HepG2 (cell line): ENCODE data around the gene NPNT. TPM values are rescaled to one million over a fixed set of nuclear protein-coding genes. Genes with fewer than 3 reads are reported as not detected.

Experiments used
- ATAC-seq: fragments of 200-7000 bp; cut with Tn5 transposase; 3 replicates; pipeline ENCODE4 v1.9.1; 2020; ENCODE audit warnings: mild to moderate bottlenecking, moderate library complexity
- BruUV-seq: library from RNA; stranded (reverse); fragments of 400-500 nt; replicated peaks from 2 replicates; lab custom pipeline; 2021; lab: Mats Ljungman, UMichigan
- CTCF ChIA-PET: fragments of 300-600 bp; formaldehyde crosslinking; extraction: SDS; loops from one replicate; lab custom pipeline; 2021; ENCODE audit warnings: low total read pairs, inconsistent platforms, low intra/inter-chr PET ratio; lab: Yijun Ruan, JAX
- POLR2A ChIA-PET: fragments of 350-600 bp; sonication (Branson Sonifier 250); formaldehyde crosslinking; loops from one replicate; lab custom pipeline; 2020; ENCODE audit warnings: antibody characterized with exemption, inconsistent platforms; lab: Yijun Ruan, JAX
- DNase-seq: peaks from one replicate; pipeline ENCODE4 v3.0.0-alpha.2; 2015; ENCODE audit warnings: low spot score
- FAIRE-seq: peaks from 3 replicates; lab custom pipeline; 2011; peaks lifted over from hg19 to GRCh38; lab: Jason Lieb, UNC
- H2AFZ ChIP-seq: one replicate; pipeline ENCODE4 v1.6.1; 2011; ENCODE audit warnings: low read length, inconsistent platforms
- H3K27ac ChIP-seq: fragments of 300-600 bp; 3 replicates; pipeline ENCODE4 v1.8.0; 2011; ENCODE audit warnings: mixed run types, mild to moderate bottlenecking, mixed read lengths, low read length, inconsistent platforms; ENCODE audit not compliant: insufficient read depth; ENCODE audit errors: extremely low read length
- H3K27me3 ChIP-seq, 2 experiments: fragments of 200-600 bp in 1 of 2; 2 replicates in 1 of 2; 3 replicates in 1 of 2; pipeline versions ENCODE4 v1.6.0 to v1.8.0; 2011; ENCODE audit warnings: low read length in 2 of 2, mild to moderate bottlenecking in 2 of 2, moderate library complexity in 2 of 2, inconsistent platforms in 1 of 2; ENCODE audit not compliant: insufficient read depth in 2 of 2, control insufficient read depth in 1 of 2
- H3K36me3 ChIP-seq, 2 experiments: fragments of 200-600 bp in 1 of 2; replicated peaks in 1 of 2; 2 replicates in 1 of 2; 3 replicates in 1 of 2; pipeline versions ENCODE4 v1.5.1 to v1.8.0; 2011; ENCODE audit warnings: low read length in 2 of 2, inconsistent platforms in 1 of 2; ENCODE audit not compliant: insufficient read depth in 2 of 2, control insufficient read depth in 1 of 2
- H3K4me1 ChIP-seq: 2 replicates; pipeline ENCODE4 v1.5.1; 2012; ENCODE audit warnings: low read length, inconsistent platforms; ENCODE audit not compliant: insufficient read depth
- H3K4me2 ChIP-seq: 2 replicates; pipeline ENCODE4 v1.6.0; 2011; ENCODE audit warnings: low read depth, low read length, inconsistent platforms
- H3K4me3 ChIP-seq, 3 experiments: fragments of 200-600 bp in 1 of 3; sonication (generic), shearing (Covaris generic) in 1 of 3; replicated peaks in 1 of 3; 2 replicates each; pipeline ENCODE4 v1.5.1; 2011 to 2016; ENCODE audit warnings: low read length in 3 of 3, inconsistent platforms in 2 of 3, low read depth in 2 of 3, mild to moderate bottlenecking in 2 of 3, control low read depth in 1 of 3, mixed read lengths in 1 of 3; ENCODE audit not compliant: insufficient read depth in 1 of 3
- H3K79me2 ChIP-seq: one replicate; pipeline ENCODE4 v1.6.1; 2011; ENCODE audit warnings: low read length, inconsistent platforms; ENCODE audit not compliant: insufficient read depth
- H3K9ac ChIP-seq: 2 replicates; pipeline ENCODE4 v1.6.0; 2011; ENCODE audit warnings: mild to moderate bottlenecking, low read depth, low read length, inconsistent platforms; ENCODE audit not compliant: insufficient read depth
- H3K9me3 ChIP-seq: 2 replicates; pipeline ENCODE4 v1.5.1; 2012; ENCODE audit warnings: mild to moderate bottlenecking, low read length
- H4K20me1 ChIP-seq: 2 replicates; pipeline ENCODE4 v1.6.0; 2011; ENCODE audit warnings: inconsistent platforms, mild to moderate bottlenecking, low read length, moderate library complexity; ENCODE audit not compliant: insufficient read depth
- MYC ChIP-seq: sonication (generic); formaldehyde crosslinking; IDR thresholded peaks from 2 replicates; pipeline ENCODE4 v1.9.0; 2021; ENCODE audit warnings: missing genetic modification reagents, borderline replicate concordance
- NFE2L2 ChIP-seq: fragments of 150-350 bp; IDR thresholded peaks from 2 replicates; pipeline ENCODE4 v1.6.1; 2014; ENCODE audit warnings: low read length
- ZBTB39 ChIP-seq: sonication (generic); formaldehyde crosslinking; IDR thresholded peaks from 2 replicates; pipeline ENCODE4 v1.5.0; 2020; ENCODE audit warnings: missing genetic modification reagents
- ZFYVE20 ChIP-seq: sonication (generic); formaldehyde crosslinking; IDR thresholded peaks from 2 replicates; pipeline ENCODE4 v1.8.0; 2023; ENCODE audit warnings: low read depth, mild to moderate bottlenecking, moderate library complexity, missing genetic modification reagents, borderline replicate concordance
- WGBS: methylation state at CpG from one replicate; pipeline ENCODE4 v1.1.6; 2017; ENCODE audit warnings: low lambda C conversion rate; 5-methylcytosine and 5-hydroxymethylcytosine counted together
- in situ Hi-C: cut with HindIII; loops from 2 replicates; pipeline ENCODE4 v1.10.0; 2017; ENCODE audit warnings: low pct_unique_long_range_greater_than_20kb; ENCODE audit not compliant: extremely low pct_ligation_motif_present
- intact Hi-C: fragments of 100-400 bp; cut with micrococcal nuclease; formaldehyde crosslinking; loops from one replicate; pipeline ENCODE4 v1.10.0; 2022; ENCODE audit not compliant: unreplicated experiment
- polyA plus RNA-seq, 8 experiments: library from polyadenylated mRNA; depleted of rRNA in 3 of 8; stranded (reverse) in 7 of 8; unstranded in 1 of 8; fragments of >200 nt; fragmentation: Illumina TruSeq in 4 of 8; extraction: Trizol in 4 of 8; gene quantifications; 2 replicates each; pipeline versions ENCODE4 v1.2.1 to v1.2.3, GENCODE V29; 2011 to 2016; ENCODE audit warnings: low read depth in 4 of 8, missing spikeins in 1 of 8, mixed read lengths in 1 of 8; ENCODE audit not compliant: insufficient read depth in 1 of 8
- total RNA-seq, 5 experiments: library from RNA; depleted of rRNA; stranded (reverse); fragments of >200 nt; fragmentation: Illumina TruSeq; extraction: Trizol; gene quantifications; 2 replicates each; pipeline ENCODE4 v1.2.3, GENCODE V29; 2016; ENCODE audit warnings: low read depth in 1 of 5
- TF ChIP-seq, protein P1 (sequence below): sonication (generic); formaldehyde crosslinking; IDR thresholded peaks from 2 replicates; pipeline ENCODE4 v1.8.1; 2023; ENCODE audit warnings: mild to moderate bottlenecking, inconsistent platforms, moderate library complexity, missing genetic modification reagents, borderline replicate concordance
- TF ChIP-seq, protein P2 (sequence below): sonication (generic); formaldehyde crosslinking; IDR thresholded peaks from 2 replicates; pipeline ENCODE4 v1.4.0; 2020; ENCODE audit warnings: missing genetic modification reagents

Gene NPNT
- total and polyA plus RNA-seq, 2 of the 13 experiments (the other 11 are each of a cell fraction or from before 2014, with no cell fraction given) = 1.1 to 19.1 TPM

GRCh38 chr4:105859233-105859632 is 36.0 kb upstream of the NPNT start:
- no TSS peak for BruUV-seq
- H3K27ac ChIP-seq = no peak overlapping the region
- no peak overlapping the region for H3K4me2 ChIP-seq
- peak; percentile 13 for DNase-seq
- no peak overlapping the region for H3K4me3 ChIP-seq
- intact Hi-C loops = no loop called here
- H3K36me3 ChIP-seq = no peaks in the 10 kb centered on the region
- POLR2A ChIA-PET = no interaction called here
- H3K9me3 ChIP-seq = 0 out of 2 replicates have a peak, but pooled peaks cover 4% of the 10 kb centered on the region
- no peak for ATAC-seq
- H3K9ac ChIP-seq = no peak overlapping the region
- CTCF ChIA-PET = no interaction called here
- WGBS = 16% methylated on average over 1 of the region's 1 CpG
- H3K79me2 ChIP-seq = no peaks in the 10 kb centered on the region
- in situ Hi-C loops = no loop called here
- no peak overlapping the region for H2AFZ ChIP-seq
- H3K4me1 ChIP-seq = no peaks in the 10 kb centered on the region
- TF ChIP-seq MYC (no peak), NFE2L2 (peak; percentile 48)
- TF ChIP-seq, all 625 proteins: peak for 1
- H4K20me1 ChIP-seq = no peaks in the 10 kb centered on the region
- FAIRE-seq = no peak
- no peaks in the 10 kb centered on the region; a peak in 1 of 5 replicates for H3K27me3 ChIP-seq

DNA sequence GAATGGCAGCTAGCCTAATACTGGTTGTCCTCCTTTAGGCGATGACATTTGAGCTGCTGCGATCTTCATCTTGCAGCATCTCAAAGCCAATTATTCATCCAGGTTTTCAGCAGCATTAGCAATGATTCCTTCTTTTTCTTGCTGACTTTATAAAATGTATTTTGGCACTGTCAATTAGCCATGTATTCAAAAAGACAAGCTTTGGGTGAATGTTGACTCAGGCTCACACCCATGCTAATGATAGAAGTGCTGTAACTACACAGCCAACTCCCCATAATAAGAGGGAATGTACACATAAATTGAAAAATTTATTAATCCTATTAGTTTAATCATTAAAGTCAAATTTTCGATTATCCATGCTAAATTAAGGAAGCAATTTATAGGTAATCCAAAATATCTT is 24.3 kb upstream of the NPNT start:
- intact Hi-C loops = no loop called here
- no peak overlapping the region for H3K4me2 ChIP-seq
- H3K4me1 ChIP-seq = no peaks in the 10 kb centered on the region
- H3K4me3 ChIP-seq = no peak overlapping the region
- TF ChIP-seq, protein P1, sequence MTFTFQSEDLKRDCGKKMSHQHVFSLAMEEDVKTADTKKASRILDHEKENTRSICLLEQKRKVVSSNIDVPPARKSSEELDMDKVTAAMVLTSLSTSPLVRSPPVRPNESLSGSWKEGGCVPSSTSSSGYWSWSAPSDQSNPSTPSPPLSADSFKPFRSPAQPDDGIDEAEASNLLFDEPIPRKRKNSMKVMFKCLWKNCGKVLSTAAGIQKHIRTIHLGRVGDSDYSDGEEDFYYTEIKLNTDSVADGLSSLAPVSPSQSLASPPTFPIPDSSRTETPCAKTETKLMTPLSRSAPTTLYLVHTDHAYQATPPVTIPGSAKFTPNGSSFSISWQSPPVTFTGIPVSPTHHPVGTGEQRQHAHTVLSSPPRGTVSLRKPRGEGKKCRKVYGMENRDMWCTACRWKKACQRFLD (CRISPR knock-in tag) = no peak
- TF ChIP-seq ZFYVE20 (CRISPR knock-in tag) (no peak), ZBTB39 (CRISPR knock-in tag) (no peak)
- TF ChIP-seq, protein P2, sequence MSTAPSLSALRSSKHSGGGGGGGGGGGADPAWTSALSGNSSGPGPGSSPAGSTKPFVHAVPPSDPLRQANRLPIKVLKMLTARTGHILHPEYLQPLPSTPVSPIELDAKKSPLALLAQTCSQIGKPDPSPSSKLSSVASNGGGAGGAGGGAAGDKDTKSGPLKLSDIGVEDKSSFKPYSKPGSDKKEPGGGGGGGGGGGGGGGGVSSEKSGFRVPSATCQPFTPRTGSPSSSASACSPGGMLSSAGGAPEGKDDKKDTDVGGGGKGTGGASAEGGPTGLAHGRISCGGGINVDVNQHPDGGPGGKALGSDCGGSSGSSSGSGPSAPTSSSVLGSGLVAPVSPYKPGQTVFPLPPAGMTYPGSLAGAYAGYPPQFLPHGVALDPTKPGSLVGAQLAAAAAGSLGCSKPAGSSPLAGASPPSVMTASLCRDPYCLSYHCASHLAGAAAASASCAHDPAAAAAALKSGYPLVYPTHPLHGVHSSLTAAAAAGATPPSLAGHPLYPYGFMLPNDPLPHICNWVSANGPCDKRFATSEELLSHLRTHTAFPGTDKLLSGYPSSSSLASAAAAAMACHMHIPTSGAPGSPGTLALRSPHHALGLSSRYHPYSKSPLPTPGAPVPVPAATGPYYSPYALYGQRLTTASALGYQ (CRISPR knock-in tag) = no peak
- no peaks in the 10 kb centered on the region for H3K79me2 ChIP-seq
- H3K27me3 ChIP-seq = no peaks in the 10 kb centered on the region
- no peak overlapping the region for H3K9ac ChIP-seq
- H4K20me1 ChIP-seq = no peaks in the 10 kb centered on the region
- no peak for DNase-seq
- H3K27ac ChIP-seq = no peak overlapping the region
- BruUV-seq = no TSS peak
- ATAC-seq = no peak
- in situ Hi-C loops = no loop called here
- no peak overlapping the region for H2AFZ ChIP-seq
- FAIRE-seq = no peak
- H3K36me3 ChIP-seq = no peaks in the 10 kb centered on the region
- 59% methylated on average over 3 of the region's 3 CpGs for WGBS
- ChIA-PET CTCF (no interaction called here), POLR2A (no interaction called here)
- H3K9me3 ChIP-seq = no peaks in the 10 kb centered on the region
